NCI-H1436 treated with DMSO at 0.1 percent for 48 hours (cell line): ENCODE results near the gene ANKRD52.
"Not testable (repeated sequence)": the region's sequence is repeated elsewhere in the genome, so short reads cannot be mapped to it uniquely, and the experiment has no call there.

Source experiments
- DNase-seq: peaks from one replicate; lab custom pipeline; 2025; lab: John Stamatoyannopoulos, UW

Gene ANKRD52

GRCh38 chr12:56258068-56258819, at the start of gene ANKRD52:
TSS of gene ANKRD52 (minus strand) at chr12:56258384. CDS start at chr12:56258269, 115 bp downstream.
- DNase-seq: peak; percentile 8

GRCh38 chr12:56307221-56307965, 49.2 kb upstream of the ANKRD52 start:
- no peak for DNase-seq

- no peak for DNase-seq
Observed at GRCh38 chr12:56304872-56305590, 46.8 kb upstream of the ANKRD52 start.

GRCh38 chr12:56304276-56304675, 46.1 kb upstream of the ANKRD52 start:
- no peak for DNase-seq

GRCh38 chr12:56300644-56301464, 42.7 kb upstream of the ANKRD52 start:
- no peak for DNase-seq

- peak; percentile 86 for DNase-seq
Observed at GRCh38 chr12:56299853-56300643, 41.9 kb upstream of the ANKRD52 start, which contains the start of gene CS. TSS of gene CS (minus strand) at chr12:56300330. CDS start at chr12:56300201, 129 bp downstream.

- no peak for DNase-seq
Observed at GRCh38 chr12:56299308-56299852, 41.2 kb upstream of the ANKRD52 start.

- no peak for DNase-seq
Observed at GRCh38 chr12:56298828-56299227, 40.6 kb upstream of the ANKRD52 start.

- DNase-seq: no peak
Observed at GRCh38 chr12:56297400-56297799, 39.2 kb upstream of the ANKRD52 start.

- DNase-seq: no peak
Observed at GRCh38 chr12:56296295-56296694, 38.1 kb upstream of the ANKRD52 start.

- no peak for DNase-seq
Observed at GRCh38 chr12:56293795-56294194, 35.6 kb upstream of the ANKRD52 start.

- DNase-seq: no peak
Observed at GRCh38 chr12:56288705-56289387, 30.7 kb upstream of the ANKRD52 start.

- no peak for DNase-seq
Observed at GRCh38 chr12:56286044-56286830, 28.1 kb upstream of the ANKRD52 start.

- not testable (repeated sequence) for DNase-seq
Observed at GRCh38 chr12:56284263-56284662, 26.1 kb upstream of the ANKRD52 start.

- DNase-seq: no peak
Observed at GRCh38 chr12:56282579-56282978, 24.4 kb upstream of the ANKRD52 start.

- DNase-seq: no peak
Observed at GRCh38 chr12:56282030-56282429, 23.8 kb upstream of the ANKRD52 start.

GRCh38 chr12:56280849-56281248, 22.7 kb upstream of the ANKRD52 start:
- no peak for DNase-seq

- DNase-seq: no peak
Observed at GRCh38 chr12:56278905-56279304, 20.7 kb upstream of the ANKRD52 start.

- no peak for DNase-seq
Observed at GRCh38 chr12:56274299-56274698, 16.1 kb upstream of the ANKRD52 start.
